SK-N-SH (cell line): ENCODE measurements around the gene FMN2.

Source experiments
- CHD2 ChIP-seq: fragments of 150-350 bp; IDR thresholded peaks from 2 replicates; pipeline ENCODE4 v1.6.1; 2018; ENCODE audit warnings: low read length; ENCODE audit not compliant: partially characterized antibody
- ELF1 ChIP-seq: IDR thresholded peaks from 2 replicates; pipeline ENCODE4 v1.4.0; 2012
- GABPA ChIP-seq: IDR thresholded peaks from 2 replicates; pipeline ENCODE4 v1.4.0; 2012; ENCODE audit warnings: low read depth, mild to moderate bottlenecking
- MEF2A ChIP-seq: IDR thresholded peaks from 2 replicates; pipeline ENCODE4 v1.4.0; 2012; ENCODE audit warnings: low read depth, borderline replicate concordance
- MXI1 ChIP-seq: IDR thresholded peaks from 2 replicates; pipeline ENCODE4 v1.6.1; 2012; ENCODE audit warnings: mild to moderate bottlenecking, low read depth, low read length, improper control_type of control experiment
- POLR2AphosphoS5 ChIP-seq: IDR thresholded peaks from 2 replicates; pipeline ENCODE4 v1.6.1; 2012; ENCODE audit warnings: low read depth, low read length
- SIN3A ChIP-seq: IDR thresholded peaks from 2 replicates; pipeline ENCODE4 v1.6.1; 2012; ENCODE audit warnings: low read depth, mild to moderate bottlenecking, low read length, moderate library complexity, borderline replicate concordance
- TCF12 ChIP-seq: IDR thresholded peaks from 2 replicates; pipeline ENCODE4 v1.4.0; 2012
- TF ChIP-seq, protein P1 (sequence below): fragments of 200-600 bp; sonication (generic); IDR thresholded peaks from 2 replicates; pipeline ENCODE4 v1.6.1; 2017; ENCODE audit warnings: antibody characterized with exemption, mild to moderate bottlenecking, moderate library complexity
- TF ChIP-seq, protein P2 (sequence below): fragments of 150-350 bp; IDR thresholded peaks from 2 replicates; pipeline ENCODE4 v1.6.1; 2016; ENCODE audit warnings: mild to moderate bottlenecking, low read depth, low read length

- TF ChIP-seq, protein P1, sequence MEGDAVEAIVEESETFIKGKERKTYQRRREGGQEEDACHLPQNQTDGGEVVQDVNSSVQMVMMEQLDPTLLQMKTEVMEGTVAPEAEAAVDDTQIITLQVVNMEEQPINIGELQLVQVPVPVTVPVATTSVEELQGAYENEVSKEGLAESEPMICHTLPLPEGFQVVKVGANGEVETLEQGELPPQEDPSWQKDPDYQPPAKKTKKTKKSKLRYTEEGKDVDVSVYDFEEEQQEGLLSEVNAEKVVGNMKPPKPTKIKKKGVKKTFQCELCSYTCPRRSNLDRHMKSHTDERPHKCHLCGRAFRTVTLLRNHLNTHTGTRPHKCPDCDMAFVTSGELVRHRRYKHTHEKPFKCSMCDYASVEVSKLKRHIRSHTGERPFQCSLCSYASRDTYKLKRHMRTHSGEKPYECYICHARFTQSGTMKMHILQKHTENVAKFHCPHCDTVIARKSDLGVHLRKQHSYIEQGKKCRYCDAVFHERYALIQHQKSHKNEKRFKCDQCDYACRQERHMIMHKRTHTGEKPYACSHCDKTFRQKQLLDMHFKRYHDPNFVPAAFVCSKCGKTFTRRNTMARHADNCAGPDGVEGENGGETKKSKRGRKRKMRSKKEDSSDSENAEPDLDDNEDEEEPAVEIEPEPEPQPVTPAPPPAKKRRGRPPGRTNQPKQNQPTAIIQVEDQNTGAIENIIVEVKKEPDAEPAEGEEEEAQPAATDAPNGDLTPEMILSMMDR, result no peak
- TF ChIP-seq POLR2AphosphoS5 (no peak), SIN3A (no peak), ELF1 (no peak), CHD2 (no peak), TCF12 (peak; percentile 50), MEF2A (no peak), GABPA (no peak), MXI1 (no peak)
- TF ChIP-seq, protein P2, sequence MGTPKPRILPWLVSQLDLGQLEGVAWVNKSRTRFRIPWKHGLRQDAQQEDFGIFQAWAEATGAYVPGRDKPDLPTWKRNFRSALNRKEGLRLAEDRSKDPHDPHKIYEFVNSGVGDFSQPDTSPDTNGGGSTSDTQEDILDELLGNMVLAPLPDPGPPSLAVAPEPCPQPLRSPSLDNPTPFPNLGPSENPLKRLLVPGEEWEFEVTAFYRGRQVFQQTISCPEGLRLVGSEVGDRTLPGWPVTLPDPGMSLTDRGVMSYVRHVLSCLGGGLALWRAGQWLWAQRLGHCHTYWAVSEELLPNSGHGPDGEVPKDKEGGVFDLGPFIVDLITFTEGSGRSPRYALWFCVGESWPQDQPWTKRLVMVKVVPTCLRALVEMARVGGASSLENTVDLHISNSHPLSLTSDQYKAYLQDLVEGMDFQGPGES, result no peak
Observed at GRCh38 chr1:240399381-240399780, 307.7 kb downstream of the FMN2 start.
